T-helper 2 cell treated with Interferon-gamma antibody and Interleukin-4, amounts not matched to agents 5 μg/mL and 100 μg/mL, for 36 hours (primary cell): Measurements from ENCODE around the gene SLC44A3.

Source experiments
- DNase-seq: peaks from one replicate; pipeline ENCODE4 v3.0.0; 2021; ENCODE audit warnings: low spot score
- H3K27ac Mint-ChIP-seq: one replicate; pipeline ENCODE4 v1.8.0; 2021; ENCODE audit warnings: mild to moderate bottlenecking, mixed read lengths
- H3K27me3 Mint-ChIP-seq: one replicate; pipeline ENCODE4 v1.8.0; 2021; ENCODE audit warnings: low read depth, mixed read lengths
- H3K36me3 Mint-ChIP-seq: one replicate; pipeline ENCODE4 v1.8.0; 2021; ENCODE audit warnings: low read depth, mixed read lengths
- H3K4me1 Mint-ChIP-seq: one replicate; pipeline ENCODE4 v1.8.0; 2021; ENCODE audit warnings: low read depth, mixed read lengths
- H3K4me3 Mint-ChIP-seq: one replicate; pipeline ENCODE4 v1.8.0; 2022; ENCODE audit warnings: mild to moderate bottlenecking, moderate library complexity, mixed read lengths
- H3K9me3 Mint-ChIP-seq: one replicate; pipeline ENCODE4 v1.8.0; 2021; ENCODE audit warnings: mixed read lengths

The SLC44A3 gene, protein sequence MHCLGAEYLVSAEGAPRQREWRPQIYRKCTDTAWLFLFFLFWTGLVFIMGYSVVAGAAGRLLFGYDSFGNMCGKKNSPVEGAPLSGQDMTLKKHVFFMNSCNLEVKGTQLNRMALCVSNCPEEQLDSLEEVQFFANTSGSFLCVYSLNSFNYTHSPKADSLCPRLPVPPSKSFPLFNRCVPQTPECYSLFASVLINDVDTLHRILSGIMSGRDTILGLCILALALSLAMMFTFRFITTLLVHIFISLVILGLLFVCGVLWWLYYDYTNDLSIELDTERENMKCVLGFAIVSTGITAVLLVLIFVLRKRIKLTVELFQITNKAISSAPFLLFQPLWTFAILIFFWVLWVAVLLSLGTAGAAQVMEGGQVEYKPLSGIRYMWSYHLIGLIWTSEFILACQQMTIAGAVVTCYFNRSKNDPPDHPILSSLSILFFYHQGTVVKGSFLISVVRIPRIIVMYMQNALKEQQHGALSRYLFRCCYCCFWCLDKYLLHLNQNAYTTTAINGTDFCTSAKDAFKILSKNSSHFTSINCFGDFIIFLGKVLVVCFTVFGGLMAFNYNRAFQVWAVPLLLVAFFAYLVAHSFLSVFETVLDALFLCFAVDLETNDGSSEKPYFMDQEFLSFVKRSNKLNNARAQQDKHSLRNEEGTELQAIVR

DNA sequence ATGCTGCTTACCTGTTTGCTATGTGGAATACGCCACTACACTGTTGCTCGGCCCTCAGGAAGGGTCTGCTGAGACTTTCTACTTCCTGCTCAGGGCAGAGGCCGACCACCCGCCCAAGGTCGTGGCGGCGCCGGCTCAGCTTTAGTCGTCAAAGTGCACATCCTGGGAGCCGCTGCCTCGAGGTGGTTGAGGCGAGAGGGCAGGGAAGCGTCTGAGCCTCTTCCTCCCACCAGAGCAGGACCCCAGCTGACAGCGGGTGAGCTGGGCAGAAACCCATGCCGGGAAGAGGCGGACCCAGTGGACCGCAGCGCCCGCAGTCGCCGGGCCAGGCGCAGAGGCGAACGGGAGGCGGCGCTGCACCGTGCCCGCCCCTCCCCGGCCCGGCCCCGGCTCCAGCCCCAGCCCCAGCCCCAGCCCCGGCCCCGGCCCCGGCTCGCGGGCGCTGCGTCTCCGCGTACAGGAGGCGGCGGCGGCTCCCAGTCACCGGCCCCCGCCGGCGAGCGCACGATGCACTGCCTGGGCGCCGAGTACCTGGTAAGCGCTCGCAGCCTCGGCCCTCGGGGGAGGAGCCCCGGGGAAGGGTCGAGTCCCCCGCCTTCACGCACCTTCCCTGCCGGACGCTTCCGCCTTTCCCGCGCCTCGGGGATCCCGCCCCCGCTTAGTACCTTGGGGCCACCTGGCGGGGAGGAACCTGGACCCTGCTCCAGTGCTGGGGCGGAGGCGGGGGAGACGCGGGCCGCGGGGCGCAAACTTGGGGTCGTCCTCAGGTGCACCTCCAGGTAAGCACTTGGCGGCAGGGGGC lies at the start of gene SLC44A3:
TSS of gene SLC44A3 (plus strand) at position 413 of the 802 bp plus-strand sequence. CDS start at position 508, 95 bp downstream.
- Mint-ChIP-seq H3K9me3 (no peaks in the 10 kb centered on the region), H3K4me1 (no peaks in the 10 kb centered on the region), H3K4me3 (peak within 1 kb of the TSS; percentile 61), H3K27me3 (peaks cover 66% of the 10 kb centered on the region), H3K27ac (no peak within 1 kb of the TSS), H3K36me3 (no peaks in the 10 kb centered on the region)
- DNase-seq, result peak; percentile 13

- no peaks in the 10 kb centered on the region for H3K9me3 Mint-ChIP-seq
- peaks cover 5% of the 10 kb centered on the region for H3K27me3 Mint-ChIP-seq
- H3K4me1 Mint-ChIP-seq, result no peaks in the 10 kb centered on the region
- no peak for DNase-seq
- no peak overlapping the region for H3K4me3 Mint-ChIP-seq
- H3K36me3 Mint-ChIP-seq, result no peaks in the 10 kb centered on the region
- no peak overlapping the region for H3K27ac Mint-ChIP-seq
These were observed 47.9 kb upstream of the SLC44A3 start for GRCh38 chr1:94772230-94772641.

GRCh38 chr1:94772845-94773244 lies 47.3 kb upstream of the SLC44A3 start:
- no peaks in the 10 kb centered on the region for H3K9me3 Mint-ChIP-seq
- DNase-seq, result no peak
- no peak overlapping the region for H3K27ac Mint-ChIP-seq
- H3K36me3 Mint-ChIP-seq, result no peaks in the 10 kb centered on the region
- H3K27me3 Mint-ChIP-seq, result peaks cover 5% of the 10 kb centered on the region
- no peak overlapping the region for H3K4me3 Mint-ChIP-seq
- H3K4me1 Mint-ChIP-seq, result no peaks in the 10 kb centered on the region

DNA sequence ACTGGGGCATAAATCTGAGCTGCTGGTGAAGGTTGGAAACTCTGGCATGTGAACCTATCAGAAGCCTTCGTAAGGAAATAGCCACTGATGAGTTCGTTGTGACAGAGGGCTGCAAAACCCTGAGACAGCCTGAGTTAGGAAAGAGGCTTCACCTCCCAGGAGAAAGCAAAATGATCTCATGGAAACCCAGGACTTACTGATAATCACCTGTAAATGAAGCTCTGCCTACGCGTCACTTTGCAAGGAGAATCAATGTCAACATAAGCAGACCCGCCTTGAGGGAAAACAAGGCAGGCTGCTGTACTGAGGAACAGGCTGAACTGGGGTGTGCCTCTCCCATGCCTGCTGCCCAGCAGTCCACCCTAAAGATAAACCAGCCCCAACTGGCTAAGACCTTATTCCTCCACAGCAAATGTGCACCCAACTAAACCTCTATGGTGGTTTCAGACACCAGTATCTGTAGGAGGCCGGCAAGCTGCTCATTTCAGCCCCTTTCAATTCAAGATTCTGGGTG lies 46.8 kb upstream of the SLC44A3 start:
- Mint-ChIP-seq H3K36me3 (no peaks in the 10 kb centered on the region), H3K27ac (no peak overlapping the region), H3K27me3 (peaks cover 5% of the 10 kb centered on the region), H3K9me3 (no peaks in the 10 kb centered on the region), H3K4me3 (no peak overlapping the region), H3K4me1 (no peaks in the 10 kb centered on the region)
- no peak for DNase-seq

GRCh38 chr1:94773931-94774422 lies 46.2 kb upstream of the SLC44A3 start:
- Mint-ChIP-seq H3K4me1 (no peaks in the 10 kb centered on the region), H3K9me3 (no peaks in the 10 kb centered on the region), H3K36me3 (no peaks in the 10 kb centered on the region), H3K4me3 (no peak overlapping the region), H3K27ac (no peak overlapping the region), H3K27me3 (peaks cover 5% of the 10 kb centered on the region)
- no peak for DNase-seq

GRCh38 chr1:94776474-94776873 lies 43.7 kb upstream of the SLC44A3 start:
- Mint-ChIP-seq H3K27ac (no peak overlapping the region), H3K9me3 (no peaks in the 10 kb centered on the region), H3K4me1 (no peaks in the 10 kb centered on the region), H3K36me3 (no peaks in the 10 kb centered on the region), H3K4me3 (no peak overlapping the region), H3K27me3 (peaks cover 12% of the 10 kb centered on the region)
- DNase-seq, result no peak

DNA sequence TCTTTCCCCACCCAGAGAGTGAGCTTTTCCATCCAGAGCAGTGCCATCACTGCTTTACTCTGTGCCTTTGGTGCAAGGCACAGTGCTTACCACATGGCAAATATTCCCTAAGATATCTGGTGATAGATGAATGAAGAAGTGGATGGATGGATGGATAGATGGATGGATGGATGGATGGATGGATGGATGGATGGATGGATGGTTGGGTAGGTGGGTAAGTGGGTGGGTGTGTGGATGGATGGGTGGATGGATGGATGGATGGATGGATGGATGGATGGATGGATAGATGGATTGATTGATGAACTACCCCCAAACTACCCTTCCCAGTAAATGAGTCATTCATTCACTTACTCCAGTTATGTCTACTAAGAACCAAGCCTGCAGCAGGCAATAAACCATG lies 42.9 kb upstream of the SLC44A3 start:
- DNase-seq, result no peak
- Mint-ChIP-seq H3K9me3 (no peaks in the 10 kb centered on the region), H3K4me1 (no peaks in the 10 kb centered on the region), H3K36me3 (no peaks in the 10 kb centered on the region), H3K27ac (no peak overlapping the region), H3K27me3 (peaks cover 14% of the 10 kb centered on the region), H3K4me3 (no peak overlapping the region)

DNA sequence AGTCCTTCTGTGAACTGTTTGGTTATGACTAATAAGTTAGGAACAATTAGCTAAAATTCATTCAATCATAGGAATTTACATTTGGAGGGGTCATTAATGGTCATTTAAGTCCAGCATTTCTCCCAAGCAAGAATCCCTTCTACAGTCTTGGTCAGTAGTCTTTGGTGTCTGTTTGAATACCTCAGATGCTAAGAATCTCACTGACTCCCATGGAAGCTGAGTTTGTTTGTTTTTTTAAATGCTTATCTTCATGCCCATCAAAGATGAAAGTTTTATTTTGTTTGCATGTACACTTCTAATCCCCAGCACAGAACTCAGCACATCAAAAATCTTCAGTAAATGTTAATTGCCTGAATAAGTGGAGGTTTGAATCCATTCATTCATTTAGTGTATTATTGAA lies 41.3 kb upstream of the SLC44A3 start:
- DNase-seq, result no peak
- Mint-ChIP-seq H3K27ac (no peak overlapping the region), H3K4me1 (no peaks in the 10 kb centered on the region), H3K9me3 (no peaks in the 10 kb centered on the region), H3K27me3 (peaks cover 18% of the 10 kb centered on the region), H3K4me3 (no peak overlapping the region), H3K36me3 (no peaks in the 10 kb centered on the region)

DNA sequence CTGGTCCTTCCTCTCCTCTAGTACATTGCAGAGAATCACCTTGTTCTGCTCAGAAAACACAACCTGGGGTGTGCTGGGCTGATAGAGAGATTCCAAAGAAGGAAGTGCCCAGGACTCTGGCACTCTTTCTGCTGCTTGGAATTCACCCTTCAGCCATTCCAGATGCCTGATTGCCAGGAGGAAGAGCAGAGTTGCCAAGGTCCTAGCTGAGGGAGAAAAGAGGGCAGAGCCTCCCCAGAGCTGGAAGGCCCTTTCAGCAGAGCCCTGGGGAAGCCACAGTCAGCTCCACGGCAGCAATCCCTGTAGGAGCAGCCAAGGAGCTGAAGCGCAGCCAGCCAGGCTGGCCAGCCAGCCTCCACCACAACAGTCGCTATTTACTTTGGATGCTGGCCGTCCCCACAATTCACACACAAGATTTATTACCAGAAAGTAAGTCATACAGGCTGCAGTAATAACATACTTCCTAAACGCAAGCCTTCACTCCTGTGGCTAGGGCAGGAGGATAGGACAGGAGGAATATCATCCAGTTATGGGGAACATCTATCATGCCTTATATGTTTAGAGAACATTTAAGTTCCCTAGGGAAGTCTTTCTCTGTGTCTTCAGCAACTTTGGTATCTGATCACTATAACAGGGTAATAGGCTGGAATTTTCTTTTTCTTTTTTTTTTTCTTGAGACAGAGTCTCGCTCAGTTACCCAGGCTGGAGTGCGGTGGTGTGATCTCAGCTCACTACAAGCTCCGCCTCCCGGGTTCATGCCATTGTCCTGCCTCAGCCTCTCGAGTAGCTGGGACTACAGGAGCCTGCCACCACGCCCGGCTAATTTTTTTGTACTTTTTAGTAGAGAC lies 36.6 kb upstream of the SLC44A3 start:
- no peak for DNase-seq
- Mint-ChIP-seq H3K27me3 (peaks cover 27% of the 10 kb centered on the region), H3K27ac (no peak overlapping the region), H3K4me3 (no peak overlapping the region), H3K4me1 (no peaks in the 10 kb centered on the region), H3K9me3 (no peaks in the 10 kb centered on the region), H3K36me3 (no peaks in the 10 kb centered on the region)

- Mint-ChIP-seq H3K27me3 (peaks cover 30% of the 10 kb centered on the region), H3K9me3 (no peaks in the 10 kb centered on the region), H3K36me3 (no peaks in the 10 kb centered on the region), H3K27ac (no peak overlapping the region), H3K4me3 (no peak overlapping the region), H3K4me1 (no peaks in the 10 kb centered on the region)
- DNase-seq, result no peak
These were observed 36.0 kb upstream of the SLC44A3 start for GRCh38 chr1:94784190-94784515.

DNA sequence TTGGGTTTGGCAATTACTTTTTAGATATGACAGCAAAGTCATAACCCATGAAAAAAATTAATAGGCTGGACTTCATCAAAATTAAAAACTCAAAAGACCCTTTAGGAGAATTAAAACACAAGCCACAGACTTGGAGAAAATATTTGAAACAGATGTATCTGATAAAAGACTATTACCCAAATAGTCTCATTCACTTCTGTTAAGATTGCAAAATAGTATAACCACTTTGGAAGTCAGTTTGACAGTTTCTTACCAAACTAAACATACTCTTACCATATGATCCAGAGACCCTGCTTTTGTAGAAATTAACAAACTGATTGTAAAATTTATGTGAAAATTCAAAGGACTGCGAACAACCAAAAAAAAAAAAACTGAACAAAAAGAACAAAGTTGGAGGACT lies 32.5 kb upstream of the SLC44A3 start:
- no peak overlapping the region for H3K4me3 Mint-ChIP-seq
- no peak for DNase-seq

DNA sequence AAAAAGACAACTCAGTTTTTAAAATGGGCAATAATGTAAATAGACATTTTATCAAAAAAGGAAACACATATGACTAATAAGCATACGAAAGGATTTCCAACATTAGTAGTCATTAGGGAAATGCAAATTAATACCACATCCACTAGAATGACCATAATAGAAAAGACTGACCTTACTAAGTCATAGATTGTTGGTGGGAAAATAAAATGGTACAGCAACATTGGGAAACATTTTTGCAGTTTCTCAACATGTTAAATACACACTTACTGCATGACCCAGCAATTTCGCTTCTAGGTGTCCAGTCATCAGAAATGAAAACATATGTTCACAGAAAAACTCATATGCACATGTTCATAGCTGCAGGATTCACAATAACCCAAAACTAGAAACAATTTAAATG lies 29.9 kb upstream of the SLC44A3 start:
- Mint-ChIP-seq H3K36me3 (no peaks in the 10 kb centered on the region), H3K4me3 (no peak overlapping the region), H3K4me1 (peaks cover 3% of the 10 kb centered on the region), H3K27ac (no peak overlapping the region), H3K27me3 (peaks cover 19% of the 10 kb centered on the region), H3K9me3 (no peaks in the 10 kb centered on the region)
- no peak for DNase-seq

More for the DNA sequence above, 32.5 kb upstream of the SLC44A3 start:
- peaks cover 3% of the 10 kb centered on the region for H3K4me1 Mint-ChIP-seq
- no peaks in the 10 kb centered on the region for H3K36me3 Mint-ChIP-seq
- H3K27ac Mint-ChIP-seq, result no peak overlapping the region
- H3K27me3 Mint-ChIP-seq, result peaks cover 25% of the 10 kb centered on the region
- no peaks in the 10 kb centered on the region for H3K9me3 Mint-ChIP-seq

DNA sequence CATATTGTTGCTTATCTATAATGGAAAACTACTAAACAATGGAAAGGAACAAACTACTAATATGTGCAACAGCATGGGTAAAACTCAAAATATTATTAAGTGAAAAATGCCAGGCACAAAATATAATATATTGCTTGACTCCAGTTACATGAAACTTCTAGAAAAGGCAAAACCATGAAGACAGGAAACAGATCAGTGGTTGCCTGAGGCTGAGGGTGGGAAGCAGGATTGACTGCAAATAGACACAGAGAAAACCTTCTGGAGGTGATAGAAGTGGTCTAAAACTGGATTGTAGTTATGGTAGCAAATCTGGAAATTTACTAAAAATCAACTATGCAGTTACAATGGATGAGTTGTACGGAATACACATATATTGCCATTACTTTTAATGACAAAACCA lies 29.5 kb upstream of the SLC44A3 start:
- H3K27ac Mint-ChIP-seq, result no peak overlapping the region
- peaks cover 4% of the 10 kb centered on the region for H3K4me1 Mint-ChIP-seq
- H3K36me3 Mint-ChIP-seq, result no peaks in the 10 kb centered on the region
- no peak overlapping the region for H3K4me3 Mint-ChIP-seq
- H3K9me3 Mint-ChIP-seq, result no peaks in the 10 kb centered on the region
- DNase-seq, result no peak
- H3K27me3 Mint-ChIP-seq, result peaks cover 19% of the 10 kb centered on the region
